Measurements from ENCODE around the gene ZNF225. TPM values are rescaled to one million over a fixed set of nuclear protein-coding genes. Genes with fewer than 3 reads are reported as not detected.
A peak's percentile ranks its signal among the peaks of the same experiment; 100 is the strongest.
"Not testable (repeated sequence)": the region's sequence is repeated elsewhere in the genome, so short reads cannot be mapped to it uniquely, and the experiment has no call there.

ZNF225 gene
- total RNA-seq: 5.3 and 8.5 TPM in 2 replicates

- peak; percentile 99 for DNase-seq
Observed at GRCh38 chr19:44113138-44113783, at the start of gene ZNF225. ZNF225 (plus strand) TSS chr19:44113399; CDS start chr19:44115828, 2,429 bp downstream.

- no peak for DNase-seq
Observed at GRCh38 chr19:44066305-44066704, 46.9 kb upstream of the ZNF225 start.

GRCh38 chr19:44069415-44069814 is 43.8 kb upstream of the ZNF225 start:
- no peak for DNase-seq

- DNase-seq: peak; percentile 91
Observed at GRCh38 chr19:44071824-44072542, 41.2 kb upstream of the ZNF225 start, which contains the start of gene ZNF284. ZNF284 (plus strand) TSS chr19:44072159; CDS start chr19:44076390, 4,231 bp downstream.

GRCh38 chr19:44072543-44073401 is 40.4 kb upstream of the ZNF225 start:
- DNase-seq: peak; percentile 29

GRCh38 chr19:44076325-44076724 is 36.9 kb upstream of the ZNF225 start:
- no peak for DNase-seq

GRCh38 chr19:44092108-44092507 is 21.1 kb upstream of the ZNF225 start:
- no peak for DNase-seq

- DNase-seq: peak; percentile 94
Observed at GRCh38 chr19:44093931-44094765, 19.1 kb upstream of the ZNF225 start, which contains the start of gene ZNF224. ZNF224 (plus strand) TSS chr19:44094361; CDS start chr19:44097874, 3,513 bp downstream.

- no peak for DNase-seq
Observed at GRCh38 chr19:44107751-44108150, 5.4 kb upstream of the ZNF225 start.

- no peak for DNase-seq
Observed at GRCh38 chr19:44109458-44109857, 3.7 kb upstream of the ZNF225 start.

- DNase-seq: peak; percentile 84
Observed at GRCh38 chr19:44111910-44112463, 1.2 kb upstream of the ZNF225 start.

- no peak for DNase-seq
Observed at GRCh38 chr19:44112802-44113137, 429 bp upstream of the ZNF225 start.

- peak; percentile 1 for DNase-seq
Observed at GRCh38 chr19:44113784-44114390, 688 bp downstream of the ZNF225 start.

- not testable (repeated sequence) for DNase-seq
Observed at GRCh38 chr19:44121162-44121561, 8.0 kb downstream of the ZNF225 start.

GRCh38 chr19:44131955-44132354 is 18.8 kb downstream of the ZNF225 start:
- DNase-seq: no peak

- DNase-seq: peak; percentile 86
Observed at GRCh38 chr19:44141191-44142058, 28.2 kb downstream of the ZNF225 start, which contains the start of gene ZNF234. ZNF234 (plus strand) TSS chr19:44141554; CDS start chr19:44144633, 3,079 bp downstream.

- peak; percentile 36 for DNase-seq
Observed at GRCh38 chr19:44142059-44142433, 28.8 kb downstream of the ZNF225 start.

- DNase-seq: no peak
Observed at GRCh38 chr19:44149776-44150175, 36.6 kb downstream of the ZNF225 start.

GRCh38 chr19:44151491-44151890 is 38.3 kb downstream of the ZNF225 start:
- no peak for DNase-seq

GRCh38 chr19:44156475-44156874 is 43.3 kb downstream of the ZNF225 start:
- DNase-seq: no peak

All from dermis blood vessel endothelial cell (primary cell).